Cerebellar cortex (tissue), 1 donor: ENCODE data around the gene KIF26B.
"Not testable (repeated sequence)": the region's sequence is repeated elsewhere in the genome, so short reads cannot be mapped to it uniquely, and the experiment has no call there.

ENCODE experiments used
- DNase-seq: peaks from one replicate; pipeline ENCODE4 v3.0.0-alpha.2; 2015; ENCODE audit warnings: low spot score

The KIF26B gene

DNA sequence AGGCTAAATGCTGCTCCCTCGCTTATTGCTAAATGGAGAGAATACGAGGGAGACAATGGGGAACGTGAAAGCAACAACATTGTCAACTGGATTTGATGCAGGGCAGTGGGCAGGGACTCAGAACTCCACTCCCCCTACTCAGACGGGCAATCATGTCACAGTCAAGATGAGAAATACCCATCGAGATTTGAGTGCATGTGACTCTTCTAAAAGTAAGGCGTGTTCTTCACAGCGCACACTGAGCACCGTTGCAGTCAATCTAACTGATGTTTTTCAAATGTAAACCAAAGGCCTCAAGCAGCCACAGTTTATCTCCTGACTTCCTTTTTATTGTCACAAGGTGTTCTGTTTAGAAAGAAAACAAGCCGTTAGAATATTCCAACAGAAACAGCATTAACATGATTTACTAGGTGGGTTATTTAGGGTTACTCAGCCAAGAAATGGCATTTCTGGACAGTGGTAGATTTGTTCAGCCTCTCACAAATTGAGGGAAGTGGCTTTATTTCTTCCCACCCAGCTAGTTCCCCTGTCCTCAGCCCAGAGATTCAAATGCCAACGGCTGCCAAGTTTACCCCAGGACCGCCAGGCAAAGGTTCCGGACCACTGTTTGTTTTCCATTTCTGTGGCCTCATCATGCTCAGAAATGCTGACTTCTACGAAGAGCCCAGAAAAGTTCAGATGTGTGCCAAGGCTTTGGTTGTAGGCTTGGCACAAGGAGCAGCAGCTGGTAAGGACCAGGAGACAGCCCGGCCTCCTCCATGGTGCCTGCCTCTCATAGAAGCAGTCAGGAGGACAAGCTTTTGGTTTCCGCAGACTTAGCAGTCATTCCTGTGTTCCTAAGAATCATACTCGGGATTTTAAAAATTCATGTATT lies 171.4 kb downstream of the KIF26B start:
- peak; percentile 54 for DNase-seq

DNA sequence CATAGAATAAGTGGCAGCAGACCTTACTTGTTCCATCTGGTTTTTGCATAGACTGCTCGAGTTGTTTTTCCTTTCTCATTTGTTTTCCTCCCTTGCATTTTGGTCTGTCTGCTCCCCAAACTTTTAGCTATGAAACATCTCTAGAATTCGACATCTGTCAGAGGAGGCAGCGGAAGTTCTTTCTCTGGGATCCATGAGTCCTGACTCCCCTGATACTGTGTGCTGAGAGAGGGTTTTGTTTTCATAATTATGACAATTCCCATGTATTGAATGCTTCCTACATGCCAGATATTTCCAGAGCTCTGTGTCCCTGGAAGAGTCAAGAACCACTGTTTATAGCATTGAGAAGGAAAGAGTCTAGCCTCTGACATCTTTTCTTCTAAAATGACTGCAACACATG lies 172.6 kb downstream of the KIF26B start:
- DNase-seq, result no peak

GRCh38 chr1:245327842-245328241 lies 173.1 kb downstream of the KIF26B start:
- no peak for DNase-seq

- peak; percentile 69 for DNase-seq
These were observed 176.2 kb downstream of the KIF26B start for GRCh38 chr1:245330951-245331350.

- no peak for DNase-seq
These were observed 177.3 kb downstream of the KIF26B start for GRCh38 chr1:245332085-245332484.

GRCh38 chr1:245332513-245332912 lies 177.7 kb downstream of the KIF26B start:
- DNase-seq, result no peak

DNA sequence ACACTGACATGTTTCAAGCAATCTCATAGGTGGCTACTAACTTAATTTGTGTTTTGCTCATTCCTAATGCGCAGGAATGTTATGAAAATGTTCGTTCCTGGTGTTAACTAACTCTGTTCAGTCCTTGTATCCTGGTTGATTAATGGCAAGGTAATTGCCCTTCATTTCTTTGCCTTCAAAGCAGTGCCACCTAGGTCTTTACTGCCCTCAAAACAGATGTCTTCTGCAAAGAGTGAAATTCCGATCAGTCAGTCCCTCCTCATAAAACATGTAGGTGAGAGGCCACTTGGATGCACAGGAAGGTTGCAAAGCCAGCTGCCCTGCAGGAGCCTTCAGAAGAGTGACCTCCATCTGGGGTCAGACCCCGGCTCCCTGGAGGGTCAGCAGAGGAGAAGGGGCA lies 179.4 kb downstream of the KIF26B start:
- DNase-seq, result no peak

DNA sequence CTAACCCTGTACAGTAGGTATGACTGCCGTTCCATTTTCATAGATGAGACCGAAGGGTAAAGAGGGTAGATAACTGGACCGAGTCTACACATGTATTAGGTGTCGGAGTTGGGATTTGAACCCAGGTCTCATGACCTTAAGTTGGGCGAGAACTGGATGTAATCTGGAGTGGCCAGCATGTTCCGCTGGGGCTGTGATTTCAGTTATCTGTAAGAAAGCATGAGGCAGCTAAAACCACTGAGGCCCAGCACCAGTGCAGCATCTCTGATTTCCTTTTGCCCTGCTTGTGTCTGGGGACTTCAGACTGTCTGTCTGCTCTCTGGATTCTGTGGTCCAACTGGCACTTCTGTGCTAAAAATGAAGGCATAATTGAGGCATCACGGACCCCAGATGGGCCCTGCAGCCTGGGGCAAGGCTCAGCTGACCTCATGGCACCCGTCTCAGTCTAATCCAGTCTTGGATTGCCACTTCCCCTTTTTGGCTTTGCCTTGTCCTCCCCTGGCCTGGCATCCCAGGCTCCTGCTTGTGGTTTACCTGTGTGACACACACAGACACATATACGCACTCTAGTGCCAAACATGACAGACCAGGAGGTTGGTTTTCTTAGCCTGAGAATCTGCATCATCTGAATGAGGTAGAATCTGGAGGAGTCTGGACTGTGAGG lies 180.2 kb downstream of the KIF26B start:
- no peak for DNase-seq

DNA sequence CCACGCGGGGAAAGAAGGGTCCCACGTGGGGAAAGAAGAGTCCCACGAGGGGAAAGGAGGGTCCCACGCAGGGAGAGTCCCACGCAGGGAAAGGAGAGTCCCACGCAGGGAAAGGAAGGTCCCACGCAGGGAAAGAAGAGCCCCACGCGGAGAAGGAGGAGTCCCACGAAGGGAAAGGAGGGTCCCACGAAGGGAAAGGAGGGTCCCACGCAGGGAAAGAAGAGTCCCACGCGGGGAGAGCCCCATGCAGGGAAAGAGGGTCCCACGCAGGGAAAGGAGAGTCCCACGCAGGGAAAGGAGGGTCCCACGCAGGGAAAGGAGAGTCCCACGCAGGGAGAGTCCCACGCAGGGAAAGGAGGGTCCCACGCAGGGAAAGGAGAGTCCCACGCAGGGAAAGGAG lies 180.9 kb downstream of the KIF26B start:
- DNase-seq, result not testable (repeated sequence)

DNA sequence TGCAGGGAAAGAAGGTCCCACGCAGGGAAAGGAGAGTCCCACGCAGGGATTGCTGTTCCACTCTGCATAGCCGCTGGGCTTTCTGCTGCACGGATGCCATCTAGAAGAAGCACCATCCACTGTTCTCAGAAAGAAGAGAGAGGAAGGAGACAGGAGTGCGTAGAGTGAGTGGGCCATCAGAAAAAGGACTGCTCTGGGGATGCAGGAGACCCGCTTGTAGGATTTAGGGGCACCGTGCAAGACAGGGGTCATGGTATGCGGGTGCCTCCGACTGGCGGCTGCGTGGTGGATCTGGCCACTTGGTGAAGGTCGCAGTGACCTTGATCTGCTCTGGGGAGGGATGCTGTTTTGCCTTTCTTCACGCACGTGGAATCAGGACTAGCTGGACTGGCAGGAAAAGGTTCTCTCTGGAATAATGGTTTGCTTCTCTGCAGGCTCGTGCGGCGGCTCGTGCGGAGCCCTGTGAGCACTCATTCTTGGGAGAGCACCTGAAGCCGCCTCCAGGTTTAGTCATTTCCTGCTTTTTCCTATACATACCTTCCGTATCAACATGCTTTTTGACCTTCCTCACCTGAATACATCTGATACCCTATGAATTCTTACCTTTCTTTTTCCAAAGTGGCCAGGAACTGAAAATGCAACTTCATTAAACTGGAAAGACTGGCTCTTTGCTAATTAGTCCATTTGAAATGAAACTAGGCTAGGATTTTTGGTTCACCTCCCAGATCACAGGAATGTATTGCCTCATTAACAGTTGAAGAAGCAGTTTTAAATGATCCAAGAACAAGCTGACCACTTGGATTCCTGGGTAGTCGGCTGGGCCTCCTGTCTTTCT lies 181.6 kb downstream of the KIF26B start:
- DNase-seq, result no peak

GRCh38 chr1:245336984-245337355 lies 182.2 kb downstream of the KIF26B start:
- not testable (repeated sequence) for DNase-seq

- no peak for DNase-seq
These were observed 183.2 kb downstream of the KIF26B start for GRCh38 chr1:245337829-245338484.

DNA sequence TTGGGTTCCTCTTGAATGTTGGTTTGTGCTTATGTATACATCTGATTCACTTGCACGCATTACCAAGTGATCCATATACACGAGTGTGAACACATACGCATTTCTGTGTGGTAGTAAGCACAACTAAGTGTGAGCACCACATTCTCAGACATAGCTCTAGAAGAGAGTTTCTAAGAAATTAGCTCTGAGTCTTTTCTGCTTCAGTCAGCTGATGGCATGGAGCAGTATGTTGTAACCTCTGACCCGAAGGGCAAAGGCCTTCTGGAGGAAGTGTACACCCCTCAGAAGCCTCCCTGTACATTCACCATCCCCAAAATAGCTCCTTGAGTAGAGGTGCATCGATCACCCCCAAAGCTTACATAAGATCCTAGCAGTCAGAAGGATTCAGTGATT lies 183.7 kb downstream of the KIF26B start:
- no peak for DNase-seq

- no peak for DNase-seq
These were observed 187.0 kb downstream of the KIF26B start for GRCh38 chr1:245341743-245342142.

DNA sequence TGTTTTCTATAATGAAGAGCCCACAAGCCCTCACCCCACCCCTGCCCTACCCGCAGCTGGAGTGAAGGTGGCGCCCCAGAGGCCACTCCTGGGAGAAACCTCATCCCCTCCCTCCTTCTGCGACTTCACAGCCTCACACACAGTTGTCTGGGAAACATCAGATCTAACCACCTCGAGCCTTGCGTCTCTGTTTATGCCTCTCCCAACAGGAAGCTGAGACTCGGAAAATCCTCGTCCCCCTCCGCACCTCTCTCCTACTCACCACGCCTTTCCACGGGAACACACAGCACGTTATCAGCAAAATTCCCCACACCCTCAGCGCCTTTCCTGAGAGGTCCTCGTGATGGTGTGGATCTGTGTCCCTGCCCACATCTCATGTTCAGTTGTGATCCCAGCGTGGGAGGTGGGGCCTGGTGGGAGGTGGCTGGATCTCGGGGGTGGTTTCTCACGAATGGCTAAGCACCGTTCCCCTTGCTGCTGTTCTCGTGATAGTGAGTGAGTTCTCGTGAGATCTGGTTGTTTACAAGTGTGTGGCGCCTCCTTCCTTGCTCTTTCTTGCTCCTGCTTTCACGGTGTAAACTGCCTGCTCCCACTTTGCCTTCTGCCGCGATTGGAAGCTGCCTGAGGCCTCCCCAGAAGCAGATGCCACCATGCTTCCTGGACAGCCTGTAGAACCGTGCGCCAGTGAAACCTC lies 190.6 kb downstream of the KIF26B start:
- DNase-seq, result no peak

DNA sequence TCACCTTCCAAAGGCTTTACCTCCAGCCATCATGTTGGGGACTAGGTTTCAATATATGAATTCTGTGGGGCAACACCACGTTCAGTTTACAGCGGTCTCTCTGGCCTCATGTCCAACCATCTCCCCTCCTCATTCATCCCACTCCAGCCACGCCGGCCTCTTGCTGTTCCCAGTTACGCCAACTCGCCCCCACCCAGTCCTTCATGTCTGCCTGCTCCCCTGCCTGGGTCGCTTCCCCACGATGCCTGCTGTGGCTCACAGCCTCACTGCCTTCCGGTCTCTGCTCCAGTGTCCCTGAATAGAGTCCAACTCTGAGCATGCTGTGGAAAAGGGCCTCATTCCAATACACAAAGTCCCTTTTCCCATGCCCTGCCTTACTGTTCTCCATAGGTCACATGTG lies 193.8 kb downstream of the KIF26B start:
- no peak for DNase-seq

DNA sequence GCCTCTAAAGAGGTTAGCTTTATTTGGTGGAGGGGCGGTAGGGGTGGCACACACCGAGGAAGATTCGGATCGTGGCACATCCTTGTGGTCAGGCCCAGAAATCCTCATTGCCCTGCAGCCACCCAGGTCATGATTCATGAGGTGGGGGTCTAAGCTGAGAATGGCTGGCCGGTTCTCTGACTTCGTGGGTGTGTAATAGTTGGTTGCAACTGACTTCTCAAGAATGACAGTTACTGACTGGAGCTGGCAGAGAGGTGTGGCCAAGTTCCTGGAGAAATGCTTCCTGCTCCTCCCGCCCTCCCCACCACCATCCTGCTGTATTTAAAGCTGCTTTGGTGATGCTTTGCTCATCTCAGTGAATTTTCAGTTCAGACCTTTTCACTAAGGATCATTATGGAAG lies 198.6 kb downstream of the KIF26B start:
- no peak for DNase-seq

GRCh38 chr1:245353915-245354775 lies 199.4 kb downstream of the KIF26B start:
- DNase-seq, result no peak

- not testable (repeated sequence) for DNase-seq
These were observed 201.3 kb downstream of the KIF26B start for GRCh38 chr1:245355851-245356630.
